ENCODE measurements around the gene MAPKBP1.

Gene MAPKBP1

DNA sequence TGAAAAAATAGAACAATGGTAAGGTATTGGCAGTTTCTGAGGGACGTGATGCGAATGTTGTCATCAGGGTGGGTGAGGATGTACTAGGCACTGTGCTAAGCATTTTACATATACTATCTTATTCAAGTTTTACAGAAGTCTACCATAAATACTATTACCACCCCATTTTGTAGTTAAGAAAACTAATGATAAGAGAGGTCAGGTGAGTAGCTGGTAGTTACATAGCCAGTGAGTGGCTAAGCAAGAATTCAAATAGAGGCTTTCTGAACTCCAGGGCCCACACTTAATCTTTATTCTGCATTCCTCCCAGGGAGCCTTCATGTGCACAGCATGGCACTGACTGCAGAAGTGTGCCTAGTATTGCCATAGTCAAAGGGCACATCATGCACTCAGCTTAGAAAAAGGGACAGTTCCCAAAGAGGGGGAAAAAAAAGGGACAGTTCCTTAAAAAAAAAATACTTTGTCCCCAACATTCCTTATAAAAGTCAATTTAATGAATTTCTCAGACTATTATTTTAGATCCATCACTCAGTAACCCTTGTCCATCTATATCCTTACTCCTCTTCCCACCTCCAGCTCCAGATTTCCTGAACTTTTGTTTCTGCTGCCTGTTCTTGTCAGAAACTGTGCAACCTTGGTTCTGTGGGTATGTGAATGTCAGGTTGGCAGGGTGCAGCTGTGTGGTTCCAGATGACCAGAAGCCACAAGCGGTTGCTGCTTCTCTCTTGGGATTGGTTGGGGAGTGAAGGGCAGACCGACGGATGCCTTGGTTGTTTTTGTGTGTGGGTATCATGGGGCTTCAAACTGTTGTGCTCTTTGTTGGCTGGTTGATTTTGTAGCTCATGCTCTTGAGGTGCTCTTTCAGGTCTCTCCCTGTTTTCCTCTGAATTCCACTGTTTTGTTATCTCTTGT, 8.3 kb downstream of the MAPKBP1 start:
- DNase-seq = no peak

DNA sequence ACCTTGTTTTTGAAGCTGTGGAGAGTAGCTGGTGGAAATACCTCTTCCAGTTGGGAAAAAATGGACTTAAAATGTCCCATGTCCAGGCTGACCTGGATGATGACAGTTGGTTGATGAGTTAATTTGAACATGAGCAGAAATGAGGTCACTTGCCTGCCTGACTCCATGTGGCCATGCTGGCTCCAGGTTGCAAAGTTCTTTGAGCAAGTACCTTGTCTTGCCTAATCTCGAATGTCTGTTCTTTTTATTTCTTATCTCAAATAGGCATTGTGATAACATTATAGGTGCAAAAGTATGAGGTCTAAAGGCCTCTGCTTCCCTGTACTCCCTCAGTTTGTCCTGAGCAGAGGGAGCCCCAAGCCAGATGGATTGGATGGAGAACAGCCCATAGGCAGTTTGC, 9.0 kb downstream of the MAPKBP1 start:
- no peak for DNase-seq

DNA sequence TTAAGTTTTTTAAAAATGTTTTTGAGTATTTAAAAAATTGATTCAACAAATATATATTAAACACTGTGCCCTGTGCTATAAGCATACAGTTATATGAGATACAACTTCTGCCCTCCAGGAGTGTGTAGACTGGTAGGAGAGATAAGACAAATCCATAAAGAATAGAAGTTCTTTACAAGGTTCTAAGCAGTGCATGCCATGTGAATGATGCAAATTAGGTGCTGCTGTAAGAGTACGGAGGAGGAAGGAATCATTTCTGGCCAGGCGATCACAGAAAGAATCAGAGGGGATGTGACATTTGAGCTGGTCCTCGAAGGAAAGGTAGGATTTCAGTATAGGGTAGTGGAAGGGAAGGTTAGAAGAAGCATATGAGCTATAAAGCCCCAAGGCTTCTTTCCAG, 14.0 kb downstream of the MAPKBP1 start:
- no peak for DNase-seq

DNA sequence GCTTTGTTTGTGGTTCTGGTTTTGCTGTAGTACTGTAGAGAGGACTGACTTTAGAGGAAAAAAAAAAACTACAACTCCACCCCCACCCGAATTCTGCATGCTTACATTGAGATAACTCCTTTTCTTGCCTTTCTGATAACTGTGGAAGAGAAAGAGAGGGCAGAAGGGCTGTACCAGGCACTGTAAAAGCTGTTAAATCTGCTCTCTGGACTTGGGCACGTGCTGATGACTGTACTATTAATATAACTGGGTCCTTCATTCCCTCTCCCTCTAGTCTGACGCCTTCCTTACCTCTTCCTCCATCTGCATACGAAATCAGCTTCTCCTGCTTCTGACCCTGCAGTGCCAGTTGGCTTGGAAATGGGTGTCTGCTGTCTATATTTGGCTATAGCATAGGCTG, 15.0 kb downstream of the MAPKBP1 start:
- DNase-seq = no peak

DNA sequence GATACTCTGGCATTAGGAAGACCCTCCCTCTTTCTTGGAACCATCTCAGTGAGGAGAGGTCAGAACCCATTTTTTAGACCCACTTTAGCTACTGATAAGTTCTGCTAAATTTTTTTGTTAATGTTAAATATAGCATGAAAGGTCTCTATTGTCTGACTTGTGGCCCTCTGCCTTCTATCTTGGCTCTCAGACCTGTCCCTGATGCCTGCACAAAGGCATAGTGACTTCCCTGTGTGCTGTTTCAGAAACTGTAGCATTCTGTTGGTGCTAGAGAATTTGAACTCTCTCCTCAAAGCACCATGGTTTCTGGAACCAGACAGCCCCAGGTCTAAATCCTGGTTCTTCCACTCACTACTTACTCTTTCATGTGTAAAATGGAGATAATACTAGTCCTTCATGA, 15.4 kb downstream of the MAPKBP1 start:
- no peak for DNase-seq

DNA sequence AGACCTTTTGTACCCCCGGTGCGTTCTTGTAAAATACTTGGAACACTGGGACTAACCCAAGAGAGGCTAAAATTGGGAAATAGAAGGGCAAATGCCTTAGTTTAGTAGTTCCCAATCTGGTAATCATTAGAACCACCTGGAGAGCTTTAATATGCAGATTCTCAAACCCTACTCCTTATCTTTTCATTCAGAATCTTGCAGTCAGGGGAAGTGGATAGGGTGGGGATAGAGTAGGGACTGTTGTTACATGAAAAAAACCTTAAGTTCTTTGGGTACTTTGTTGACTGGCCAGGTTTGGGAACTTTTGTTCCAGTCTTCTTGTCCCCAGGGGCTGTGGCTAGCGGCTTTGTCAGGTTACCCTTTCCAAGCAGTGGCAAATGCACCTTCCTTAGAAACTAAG, 15.9 kb downstream of the MAPKBP1 start:
- no peak for DNase-seq

DNA sequence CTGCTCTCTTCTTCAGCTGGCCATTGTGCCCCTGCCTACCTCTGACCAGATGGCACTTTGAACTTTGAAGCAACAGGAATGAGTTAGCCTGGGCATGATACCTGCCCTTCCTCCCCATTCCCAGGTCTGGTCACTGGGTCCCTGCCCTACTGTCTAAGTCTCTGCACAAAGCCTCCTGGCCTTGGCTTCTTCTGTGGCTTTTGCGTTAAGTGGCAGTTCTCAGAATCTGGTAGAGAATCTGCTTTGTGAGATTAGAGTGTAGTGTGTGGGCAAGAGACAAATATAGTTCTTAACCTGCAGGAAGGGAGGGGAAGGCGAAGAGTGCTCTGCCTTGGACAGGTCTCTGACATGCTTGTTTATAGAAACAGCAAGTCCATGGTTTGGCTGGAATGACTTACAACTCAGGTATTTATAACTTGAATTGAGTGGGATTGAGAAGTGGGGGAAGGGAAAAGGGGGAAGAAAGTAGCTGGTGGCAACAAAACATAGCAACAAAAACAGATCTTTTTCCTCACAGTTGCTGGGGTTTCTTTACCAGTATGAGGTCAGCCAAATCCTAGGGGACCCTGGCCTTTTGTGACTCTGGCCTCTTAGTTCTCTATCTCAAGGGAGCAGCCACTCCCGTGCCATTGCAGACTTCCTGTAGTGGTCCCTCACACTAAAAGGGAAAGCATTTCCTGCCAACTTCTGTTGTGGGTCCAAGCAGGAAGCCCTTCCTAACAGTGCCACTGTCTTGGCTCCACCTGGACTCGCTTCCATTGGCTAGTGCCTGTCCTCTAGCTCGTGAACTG, 16.7 kb downstream of the MAPKBP1 start:
- no peak for DNase-seq

DNA sequence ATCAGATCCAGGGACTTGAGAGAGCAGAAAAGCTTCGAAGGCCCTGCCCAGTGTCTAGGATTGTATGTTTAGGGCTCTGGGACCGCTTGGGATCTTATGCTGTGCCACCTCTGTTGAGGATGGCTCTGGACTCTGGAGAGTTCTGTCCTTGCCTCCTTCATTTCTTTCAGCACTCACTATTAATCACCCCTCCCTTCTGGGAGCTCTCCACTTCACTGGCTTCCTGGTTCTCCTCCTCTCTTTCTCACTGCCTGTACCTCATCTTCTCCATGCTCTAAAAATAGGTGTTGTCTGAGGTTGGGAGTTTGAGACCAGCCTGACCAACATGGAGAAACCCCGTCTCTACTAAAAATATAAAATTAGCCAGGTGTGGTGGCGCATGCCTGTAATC, 17.3 kb downstream of the MAPKBP1 start:
- no peak for DNase-seq

DNA sequence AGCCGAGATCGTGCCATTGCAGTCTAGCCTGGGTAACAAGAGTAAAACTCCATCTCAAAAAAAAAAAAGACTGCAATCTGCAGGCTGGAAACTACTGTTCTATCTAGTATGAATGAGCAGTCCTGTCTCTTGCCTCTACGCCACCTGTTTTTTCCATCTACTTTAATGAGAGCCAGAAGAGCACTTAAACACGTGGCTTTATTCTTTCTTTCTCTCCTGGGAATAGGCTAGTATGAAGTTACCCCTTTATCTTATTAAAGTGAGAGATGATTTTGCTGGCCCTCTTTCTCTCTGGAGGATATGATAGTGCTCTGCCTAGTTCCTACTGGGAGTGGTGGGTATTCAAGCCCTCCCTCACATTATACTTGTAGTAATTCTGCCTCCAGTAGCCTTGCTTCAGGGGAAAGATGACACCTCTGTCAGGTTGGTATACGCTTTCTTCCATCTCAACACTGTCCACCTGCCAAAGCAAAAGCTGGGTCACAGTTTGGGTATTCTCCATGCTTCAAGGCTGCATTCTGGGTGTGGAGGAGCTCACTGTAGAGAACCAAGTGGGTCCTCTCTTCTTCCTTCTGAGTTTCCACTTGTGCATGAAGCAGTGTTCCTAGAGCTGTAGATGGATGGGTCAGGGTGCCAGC, 17.8 kb downstream of the MAPKBP1 start:
- DNase-seq = peak; percentile 21

DNA sequence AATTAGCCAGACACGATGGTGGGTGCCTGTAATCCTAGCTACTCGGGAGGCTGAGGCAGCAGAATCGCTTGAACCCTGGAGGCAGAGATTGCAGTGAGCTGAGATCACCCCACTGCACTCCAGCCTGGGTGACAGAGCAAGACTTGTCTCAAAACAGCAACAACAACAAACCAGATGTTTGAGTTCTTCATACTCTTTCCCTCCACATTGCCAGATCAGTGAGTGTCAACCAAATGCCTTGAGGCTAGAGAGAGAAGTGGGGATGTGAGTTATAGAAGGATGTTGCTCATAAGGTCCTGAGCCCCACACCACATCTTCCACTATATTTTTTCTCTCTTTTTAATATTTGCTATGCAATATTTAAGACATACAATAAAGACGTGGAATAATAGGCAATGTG, 19.8 kb downstream of the MAPKBP1 start:
- no peak for DNase-seq

DNA sequence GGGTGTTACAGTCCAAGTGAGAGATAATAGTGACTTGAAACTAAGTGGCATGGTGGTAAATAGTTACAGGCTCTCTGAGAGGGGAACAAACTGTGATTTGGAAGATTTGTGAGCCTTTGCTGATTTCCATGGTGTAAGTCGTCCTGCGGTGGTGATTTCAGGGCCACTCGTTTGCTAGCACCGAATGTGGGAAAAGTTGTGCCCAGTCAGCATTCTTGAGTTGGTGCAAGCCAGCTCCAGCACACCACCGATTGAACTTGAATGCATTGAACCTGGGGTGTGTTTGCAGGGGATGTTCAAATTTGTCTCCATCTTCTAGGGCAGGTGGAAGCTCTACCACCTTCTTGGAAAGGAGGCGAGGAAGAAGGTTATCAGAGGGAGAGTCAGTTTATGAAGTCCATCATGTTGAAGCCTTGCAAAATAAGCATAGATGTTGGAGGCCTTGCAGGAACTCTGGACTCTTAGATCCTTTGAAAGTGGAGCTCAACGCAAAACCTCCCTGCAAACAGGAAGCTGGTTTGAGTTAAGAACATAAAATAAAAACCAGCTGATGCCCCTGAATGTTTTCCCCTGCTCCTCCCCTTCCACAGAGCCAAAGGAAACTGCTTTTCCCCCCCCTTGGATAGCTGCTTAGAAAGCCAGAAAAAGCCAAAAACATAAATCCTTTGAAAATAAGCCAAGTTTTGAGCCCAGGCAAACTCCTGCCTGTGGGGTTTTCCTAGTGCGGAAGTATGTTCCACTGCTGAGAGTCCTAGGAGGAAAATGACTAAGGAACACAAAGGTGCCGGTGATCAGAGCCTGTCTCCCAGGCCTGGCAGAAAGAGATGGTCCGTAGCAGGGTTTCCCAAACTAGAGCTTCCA, 21.9 kb downstream of the MAPKBP1 start:
- peak; percentile 71 for DNase-seq

DNA sequence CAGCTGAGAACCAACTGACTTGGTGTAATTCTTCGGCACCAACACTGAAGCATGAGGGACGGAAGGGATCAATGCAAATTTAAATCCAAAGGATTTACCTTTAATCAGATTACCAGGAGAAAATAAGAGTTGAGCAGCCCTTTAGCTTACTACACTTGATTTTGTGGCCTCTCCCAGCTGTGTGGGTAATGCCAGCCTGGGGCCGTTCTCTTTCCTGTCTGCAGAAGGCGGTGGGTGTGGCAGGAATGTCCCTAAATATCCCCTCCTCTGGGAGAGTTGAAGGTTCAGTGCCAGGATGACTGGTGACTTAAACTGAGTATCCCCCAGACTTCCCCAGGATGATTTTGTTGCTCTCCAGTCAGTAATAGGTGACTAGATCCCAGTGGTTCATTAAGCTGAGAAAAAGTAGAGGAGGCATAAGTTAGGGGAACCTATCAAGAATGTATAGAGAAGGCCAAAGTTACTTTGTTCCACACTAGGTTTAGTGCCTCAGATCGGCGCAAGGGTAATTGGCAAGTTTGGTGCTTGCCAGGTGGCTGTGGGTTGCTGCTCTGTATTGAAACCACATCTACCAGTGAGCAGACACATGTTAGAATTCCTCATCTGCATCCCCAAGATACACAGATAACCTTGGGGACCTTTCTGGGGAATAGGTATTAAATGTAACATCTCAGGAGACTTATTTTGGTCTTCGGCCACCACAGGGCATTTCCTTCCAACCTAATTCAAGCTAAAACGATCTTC, 23.1 kb downstream of the MAPKBP1 start:
- no peak for DNase-seq

DNA sequence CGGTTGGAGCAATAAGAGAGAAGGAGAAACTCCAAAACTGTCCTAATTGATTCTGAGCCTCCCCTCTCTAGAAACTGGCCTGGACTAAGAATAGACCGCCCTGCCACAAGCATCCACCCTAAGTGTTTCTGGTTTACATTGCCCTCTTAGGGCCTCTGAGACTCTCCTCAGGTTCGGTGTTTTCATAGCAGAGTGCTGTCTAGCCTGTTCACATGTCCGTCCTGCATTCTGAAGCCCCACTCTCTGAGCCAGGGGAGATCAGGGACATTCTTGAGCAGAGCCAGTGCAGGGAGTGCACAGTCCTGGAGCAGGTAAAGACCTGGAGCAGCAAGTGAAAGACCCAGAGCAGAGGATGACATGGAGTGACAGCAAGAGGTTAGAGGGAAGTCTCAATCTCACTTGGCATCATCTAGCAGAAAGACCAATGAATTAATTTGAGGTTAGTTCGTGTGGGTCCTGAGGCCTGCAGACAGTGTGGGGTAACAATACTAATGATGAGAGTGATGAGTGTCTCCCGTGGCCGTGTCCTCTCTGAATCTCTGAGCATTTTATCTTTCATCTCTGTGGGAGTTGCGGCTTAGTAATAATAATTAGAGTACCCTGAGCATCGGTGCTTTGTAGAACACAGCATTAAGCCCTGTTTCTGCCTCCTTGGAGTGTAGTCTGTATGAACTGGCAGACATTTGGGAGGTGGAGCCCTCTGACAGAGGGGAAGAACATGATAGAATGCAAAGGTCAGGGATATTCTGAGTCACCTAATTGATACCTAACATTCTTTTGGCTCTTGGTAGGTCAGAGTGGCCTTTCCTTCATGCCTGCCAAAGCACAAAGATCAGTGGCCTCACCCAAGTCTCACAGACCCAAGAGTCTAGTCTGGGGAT, 24.6 kb downstream of the MAPKBP1 start:
- no peak for DNase-seq

DNA sequence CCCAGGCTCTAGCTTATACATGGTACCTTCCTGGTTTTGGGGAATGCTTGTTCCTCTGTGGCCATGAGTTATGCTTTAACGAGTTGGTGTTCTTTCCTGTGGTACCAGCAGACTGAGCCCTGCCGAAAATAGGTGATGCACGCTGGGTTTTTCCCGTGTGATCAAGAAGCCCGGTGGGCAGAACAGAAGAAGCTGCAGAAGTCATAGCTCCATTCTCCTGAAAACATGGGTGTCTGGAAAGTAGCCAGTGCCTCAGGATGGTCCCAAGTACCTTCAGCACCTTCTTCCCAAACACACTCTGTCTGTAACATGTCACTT, 25.2 kb downstream of the MAPKBP1 start:
- DNase-seq = no peak

DNA sequence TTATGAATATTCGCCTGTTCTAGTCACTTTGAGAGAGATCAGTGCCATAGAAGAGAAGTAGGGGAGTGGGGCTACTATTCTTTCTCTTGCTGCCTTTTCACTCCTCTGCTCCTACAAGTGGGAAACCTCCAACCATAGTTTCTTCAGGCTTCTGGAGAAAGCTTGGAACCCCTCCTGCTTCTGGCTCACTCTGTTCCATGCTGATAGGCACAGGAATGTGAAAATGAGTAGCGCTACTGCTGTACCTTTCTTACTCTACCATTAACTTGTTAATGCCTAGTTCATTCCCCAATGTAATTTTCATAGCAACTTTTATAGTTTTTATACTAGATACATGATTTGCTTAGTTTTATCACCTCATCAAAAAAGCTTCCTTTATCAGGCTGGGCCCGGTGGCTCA, 26.9 kb downstream of the MAPKBP1 start:
- no peak for DNase-seq

DNA sequence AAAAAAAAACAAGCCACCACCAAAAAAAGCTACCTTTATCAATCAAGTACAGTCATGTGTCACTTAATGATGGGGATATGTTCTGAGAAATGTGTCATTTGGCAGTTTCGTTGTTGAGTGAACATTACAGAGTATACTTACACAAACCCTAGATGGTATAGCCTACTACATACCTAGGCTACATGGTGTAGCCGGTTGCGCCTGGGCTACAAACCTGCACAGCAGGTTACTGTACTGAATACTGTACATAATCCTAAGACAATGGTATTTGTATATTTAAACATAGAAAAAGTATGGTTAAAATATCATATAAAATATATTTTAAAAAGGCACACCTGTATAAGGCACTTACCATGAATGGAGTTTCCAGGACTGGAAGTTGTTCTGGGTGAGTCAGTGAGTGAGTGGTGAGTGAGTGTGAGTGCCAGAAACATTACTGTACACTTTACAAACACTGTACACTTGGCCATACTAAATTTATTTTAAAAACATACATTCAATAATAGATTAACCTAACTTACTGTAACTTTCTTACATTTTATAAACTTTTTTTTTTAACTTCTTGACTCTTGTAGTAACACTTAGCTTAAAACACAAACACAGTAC, 27.7 kb downstream of the MAPKBP1 start:
- no peak for DNase-seq

DNA sequence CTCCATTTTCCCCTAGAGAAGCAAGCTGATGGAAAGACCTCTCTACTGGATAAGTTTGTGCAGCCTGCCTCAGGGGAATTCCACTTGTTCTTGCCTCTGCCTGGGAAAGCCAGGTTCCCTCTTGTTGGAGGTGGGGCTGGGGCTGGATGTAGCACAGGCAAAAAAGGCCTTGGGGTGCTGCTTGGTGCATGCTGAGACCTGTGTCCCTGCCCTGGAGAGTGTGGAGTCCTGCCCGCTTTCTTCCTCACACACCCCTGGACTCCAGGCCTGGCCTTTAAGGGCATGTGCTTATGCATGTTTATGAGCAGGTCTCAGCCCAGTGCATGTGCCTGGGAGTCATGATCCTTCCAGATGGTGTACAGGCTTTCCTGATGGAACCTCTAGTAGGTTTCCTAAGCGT, 30.1 kb downstream of the MAPKBP1 start:
- peak; percentile 25 for DNase-seq

DNA sequence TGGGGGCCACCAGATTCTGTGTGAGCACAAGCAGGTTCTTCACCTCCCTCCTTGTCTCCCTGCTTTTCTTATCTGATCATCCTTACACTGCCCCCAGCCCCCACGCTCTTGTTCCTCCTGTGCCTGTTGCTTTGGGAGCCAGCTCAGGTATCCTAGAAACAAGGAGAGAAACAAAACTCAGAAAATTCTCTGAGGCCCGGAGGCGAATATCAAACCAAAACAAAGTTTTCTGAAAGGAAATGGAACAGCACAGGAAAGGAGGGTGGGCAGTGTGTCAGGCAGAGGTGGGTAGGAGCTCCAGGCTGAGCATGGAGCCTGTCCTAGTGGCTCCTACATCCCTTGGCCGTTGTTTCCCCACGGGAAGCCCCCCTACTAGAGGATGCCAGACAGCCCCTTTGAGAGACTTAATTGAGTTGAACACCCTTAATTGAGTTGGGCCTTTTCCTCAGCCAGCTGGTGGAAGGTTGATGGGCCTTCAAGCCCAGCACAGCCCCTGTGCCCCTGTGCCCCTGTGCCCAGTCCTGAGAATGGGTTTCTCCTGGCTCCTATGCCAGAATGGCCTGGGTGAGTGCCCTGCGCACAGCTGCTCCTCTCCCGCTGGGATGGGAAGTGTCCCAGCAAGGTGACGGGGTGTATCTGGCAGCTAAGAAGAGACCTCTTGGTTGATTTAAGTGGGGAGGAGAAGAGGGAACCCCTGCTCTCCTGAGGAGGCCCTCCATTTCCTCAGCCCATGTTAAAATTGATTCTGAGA, 30.8 kb downstream of the MAPKBP1 start:
- peak; percentile 34 for DNase-seq

DNA sequence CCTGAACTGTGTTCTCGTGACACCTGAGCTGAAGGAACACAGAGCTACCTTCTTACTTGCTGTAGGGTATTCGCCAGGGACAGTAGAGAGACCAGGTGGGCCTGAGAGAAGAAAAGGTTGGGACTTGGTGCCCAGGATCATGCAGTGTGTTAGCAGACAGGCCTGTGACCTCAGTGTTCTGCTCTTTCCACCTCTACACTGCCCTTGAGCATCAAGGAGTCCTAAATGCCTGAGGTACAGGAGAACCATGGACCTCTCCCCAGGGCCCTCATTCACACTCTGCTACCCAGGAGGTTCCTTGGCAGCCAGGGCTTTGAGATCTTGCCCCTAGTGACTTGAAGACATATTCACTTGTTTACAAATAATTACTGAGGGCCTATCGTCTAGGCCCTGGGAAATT, 31.4 kb downstream of the MAPKBP1 start:
- DNase-seq = no peak
